SK-N-SH (cell line): ENCODE data around the gene TANK. TPM values are rescaled to one million over a fixed set of nuclear protein-coding genes. Genes with fewer than 3 reads are reported as not detected.

ENCODE experiments used
- CTCF ChIA-PET: fragments of 300-600, 350-600 bp; formaldehyde crosslinking; extraction: SDS; loops from one replicate; lab custom pipeline; 2021; lab: Yijun Ruan, JAX
- POLR2A ChIA-PET: fragments of 350-600 bp; sonication (Branson Sonifier 250); formaldehyde crosslinking; extraction: SDS; loops from one replicate; lab custom pipeline; 2020; ENCODE audit warnings: antibody characterized with exemption, inconsistent platforms; lab: Yijun Ruan, JAX
- DNase-seq: peaks from one replicate; pipeline ENCODE4 v3.0.0; 2012
- H2AFZ ChIP-seq: fragments of 200-600 bp; sonication (generic); 2 replicates; pipeline ENCODE4 v1.8.1; 2016; ENCODE audit warnings: antibody characterized with exemption, mild to moderate bottlenecking, low read depth
- H3F3A ChIP-seq: fragments of 200-600 bp; sonication (generic); replicated peaks from 2 replicates; pipeline ENCODE3; 2016; ENCODE audit warnings: antibody characterized with exemption, mild to moderate bottlenecking; ENCODE audit not compliant: insufficient read depth
- H3K27ac ChIP-seq, 2 experiments: fragments of 200-500 bp in 1 of 2; fragments of 200-600 bp in 1 of 2; sonication (Bioruptor generic) in 1 of 2; sonication (generic), shearing (Covaris generic) in 1 of 2; 2 replicates each; pipeline versions ENCODE4 v1.5.1 to v1.6.1; 2014 to 2016; ENCODE audit warnings: low read depth in 2 of 2, inconsistent platforms in 1 of 2, low read length in 1 of 2, mild to moderate bottlenecking in 1 of 2, mixed read lengths in 1 of 2
- H3K27me3 ChIP-seq: fragments of 200-600 bp; sonication (generic), shearing (Covaris generic); 2 replicates; pipeline ENCODE4 v1.6.1; 2016; ENCODE audit warnings: mixed run types; ENCODE audit not compliant: insufficient read depth
- H3K36me3 ChIP-seq, 2 experiments: fragments of 200-500 bp in 1 of 2; fragments of 200-600 bp in 1 of 2; sonication (Bioruptor generic) in 1 of 2; sonication (generic) in 1 of 2; replicated peaks in 1 of 2; 2 replicates each; pipeline versions ENCODE3 to v1.5.1; 2014 to 2016; ENCODE audit warnings: low read length in 1 of 2, mild to moderate bottlenecking in 1 of 2; ENCODE audit not compliant: insufficient read depth in 2 of 2, control insufficient read depth in 1 of 2
- H3K4me1 ChIP-seq, 2 experiments: fragments of 200-500 bp in 1 of 2; fragments of 200-600 bp in 1 of 2; sonication (Bioruptor generic) in 1 of 2; sonication (generic), shearing (Covaris generic) in 1 of 2; 2 replicates each; pipeline versions ENCODE4 v1.5.1 to v1.6.1; 2014 to 2016; ENCODE audit warnings: low read depth in 1 of 2, low read length in 1 of 2, mixed run types in 1 of 2; ENCODE audit not compliant: insufficient read depth in 2 of 2, control insufficient read depth in 1 of 2
- H3K4me2 ChIP-seq: fragments of 200-600 bp; sonication (generic), shearing (Covaris generic); 2 replicates; pipeline ENCODE4 v1.6.1; 2017; ENCODE audit warnings: mixed run types
- H3K4me3 ChIP-seq, 2 experiments: fragments of 200-500 bp in 1 of 2; fragments of 200-600 bp in 1 of 2; sonication (Bioruptor generic) in 1 of 2; sonication (generic), shearing (Covaris generic) in 1 of 2; 2 replicates each; pipeline versions ENCODE4 v1.5.1 to v1.8.1; 2014 to 2016; ENCODE audit warnings: low read depth in 2 of 2, inconsistent platforms in 1 of 2, low read length in 1 of 2, mild to moderate bottlenecking in 1 of 2, mixed read lengths in 1 of 2, moderate library complexity in 1 of 2
- H3K79me2 ChIP-seq: fragments of 200-600 bp; sonication (generic); 2 replicates; pipeline ENCODE4 v1.8.1; 2017; ENCODE audit warnings: mild to moderate bottlenecking; ENCODE audit not compliant: insufficient read depth
- H3K9ac ChIP-seq: fragments of 200-600 bp; sonication (generic); 2 replicates; pipeline ENCODE4 v1.6.1; 2017; ENCODE audit warnings: mixed run types
- H3K9me2 ChIP-seq: fragments of 200-600 bp; sonication (generic); 2 replicates; pipeline ENCODE4 v1.6.1; 2017; ENCODE audit warnings: mixed run types
- H3K9me3 ChIP-seq: fragments of 200-600 bp; sonication (generic); 2 replicates; pipeline ENCODE4 v1.6.1; 2017; ENCODE audit warnings: mixed run types, mild to moderate bottlenecking, moderate library complexity
- H4K20me1 ChIP-seq: fragments of 200-600 bp; sonication (generic); 2 replicates; pipeline ENCODE4 v1.6.1; 2017; ENCODE audit warnings: mild to moderate bottlenecking, mixed run types; ENCODE audit not compliant: insufficient read depth
- CTCF ChIP-seq: fragments of 200-600 bp; sonication (generic); IDR thresholded peaks from 2 replicates; pipeline ENCODE4 v1.6.1; 2017; ENCODE audit warnings: antibody characterized with exemption, mild to moderate bottlenecking, moderate library complexity
- ELF1 ChIP-seq: IDR thresholded peaks from 2 replicates; pipeline ENCODE4 v1.4.0; 2012
- EP300 ChIP-seq, 2 experiments: IDR thresholded peaks; 2 replicates each; pipeline versions ENCODE4 v1.4.0 to v1.6.1; 2012; ENCODE audit warnings: borderline replicate concordance in 1 of 2, low read depth in 1 of 2, low read length in 1 of 2
- EZH2phosphoT487 ChIP-seq: fragments of 200-600 bp; sonication (generic); IDR thresholded peaks from 2 replicates; pipeline ENCODE4 v1.6.1; 2017; ENCODE audit warnings: low read depth, mixed run types, mild to moderate bottlenecking, antibody characterized with exemption, moderate library complexity, borderline replicate concordance
- GATA2 ChIP-seq: sonication (generic); formaldehyde crosslinking; IDR thresholded peaks from 2 replicates; pipeline ENCODE4 v1.5.0; 2020; ENCODE audit warnings: mild to moderate bottlenecking, missing genetic modification reagents
- MAX ChIP-seq: IDR thresholded peaks from 2 replicates; pipeline ENCODE4 v1.4.0; 2012; ENCODE audit warnings: low read depth
- MXI1 ChIP-seq: IDR thresholded peaks from 2 replicates; pipeline ENCODE4 v1.6.1; 2012; ENCODE audit warnings: mild to moderate bottlenecking, low read depth, low read length, improper control_type of control experiment
- NRF1 ChIP-seq: IDR thresholded peaks from 2 replicates; pipeline ENCODE4 v1.6.1; 2012; ENCODE audit warnings: low read depth, mild to moderate bottlenecking, low read length
- RAD21 ChIP-seq: IDR thresholded peaks from 2 replicates; pipeline ENCODE4 v1.6.1; 2012; ENCODE audit warnings: mild to moderate bottlenecking, low read length
- RFX5 ChIP-seq: IDR thresholded peaks from 2 replicates; pipeline ENCODE4 v1.6.1; 2012; ENCODE audit warnings: mild to moderate bottlenecking, improper control_type of control experiment, low read length
- SIN3A ChIP-seq: IDR thresholded peaks from 2 replicates; pipeline ENCODE4 v1.6.1; 2012; ENCODE audit warnings: low read depth, mild to moderate bottlenecking, low read length, moderate library complexity, borderline replicate concordance
- TAF1 ChIP-seq: IDR thresholded peaks from 2 replicates; pipeline ENCODE4 v1.6.1; 2012; ENCODE audit warnings: low read depth, mild to moderate bottlenecking, low read length, moderate library complexity, borderline replicate concordance
- YY1 ChIP-seq: IDR thresholded peaks from 2 replicates; pipeline ENCODE4 v1.4.0; 2012; ENCODE audit warnings: low read depth, mild to moderate bottlenecking
- ZBTB33 ChIP-seq: IDR thresholded peaks from 2 replicates; pipeline ENCODE4 v1.4.0; 2012; ENCODE audit warnings: low read depth, borderline replicate concordance
- WGBS: methylation state at CpG from one replicate; pipeline ENCODE4 v1.1.6; 2017; ENCODE audit warnings: low lambda C conversion rate; 5-methylcytosine and 5-hydroxymethylcytosine counted together
- polyA plus RNA-seq, 3 experiments: library from polyadenylated mRNA; depleted of rRNA; stranded (reverse); fragments of >200 nt; gene quantifications; 2 replicates each; pipeline ENCODE4 v1.2.3, GENCODE V29; 2012

Gene TANK
- polyA plus RNA-seq, 1 of the 3 experiments (the other 2 are of a cell fraction), result 25.7 TPM

- H2AFZ ChIP-seq, result peak overlapping the region; percentile 82
- CTCF ChIA-PET, result interaction anchor here (2.0 to 4.3 kb wide), 2 partner anchors 12 to 15 kb away, joined by 17 to 37 read pairs; no protein-coding TSS in a partner anchor
- H3K9me3 ChIP-seq, result no peaks in the 10 kb centered on the region
- peak; percentile 80 for DNase-seq
- peaks cover 15 to 16% of the 10 kb centered on the region in 2 experiments for H3K36me3 ChIP-seq
- no peaks in the 10 kb centered on the region for H4K20me1 ChIP-seq
- peaks cover 18% of the 10 kb centered on the region for H3F3A ChIP-seq
- peaks cover 5 to 11% of the 10 kb centered on the region in 2 experiments; a peak in 2 of 4 replicates for H3K4me1 ChIP-seq
- no peak overlapping the region for H3K9ac ChIP-seq
- TF ChIP-seq ZBTB33, result no peak
- TF ChIP-seq CTCF, result no peak
- TF ChIP-seq MAX, result peak; percentile 63; the same call in 1 of the 2 replicates
- no peaks in the 10 kb centered on the region for H3K79me2 ChIP-seq
- POLR2A ChIA-PET, result no interaction called here
- peak overlapping the region; percentile 52 to 59 for H3K4me3 ChIP-seq
- no peaks in the 10 kb centered on the region for H3K27me3 ChIP-seq
- H3K27ac ChIP-seq, result no peak overlapping the region
- H3K4me2 ChIP-seq, result peak overlapping the region; percentile 74
- no peaks in the 10 kb centered on the region for H3K9me2 ChIP-seq
- 29% methylated on average over 35 of the region's 78 CpGs for WGBS
Observed at GRCh38 chr2:161238560-161239325, 78.5 kb downstream of the TANK start.

- Histone ChIP-seq H4K20me1 (no peaks in the 10 kb centered on the region), H3K4me2 (no peak overlapping the region), H3K27ac (no peak overlapping the region), H3K27me3 (no peaks in the 10 kb centered on the region), H3F3A (peaks cover 18% of the 10 kb centered on the region), H3K9me3 (no peaks in the 10 kb centered on the region), H3K79me2 (no peaks in the 10 kb centered on the region), H2AFZ (no peak overlapping the region), H3K9me2 (no peaks in the 10 kb centered on the region), H3K4me3 (peak overlapping the region in 1 of 2 experiments; percentile 52; a peak in 1 of 4 replicates), H3K4me1 (peaks cover 0 to 11% of the 10 kb centered on the region in 2 experiments; a peak in 1 of 4 replicates), H3K36me3 (peaks cover 13 to 15% of the 10 kb centered on the region in 2 experiments), H3K9ac (no peak overlapping the region)
- POLR2A ChIA-PET, result no interaction called here
- DNase-seq, result no peak
- CTCF ChIA-PET, result interaction anchor here (1.2 to 4.3 kb wide), 5 partner anchors 9 to 34 kb away, joined by 3 to 37 read pairs (median 6); no protein-coding TSS in a partner anchor
- 96% methylated on average over 16 of the region's 47 CpGs for WGBS
- TF ChIP-seq TAF1 (no peak), SIN3A (no peak), YY1 (no peak), ZBTB33 (no peak), ELF1 (no peak), EZH2phosphoT487 (no peak), NRF1 (no peak), RFX5 (no peak), MXI1 (no peak), CTCF (no peak), EP300 (IDR thresholded peaks at IDR 0.05; ENCODE audit: borderline replicate concordance in 1 of 2, low read depth in 1 of 2, low read length in 1 of 2) (no peak), GATA2 (no peak), RAD21 (no peak)
Observed at GRCh38 chr2:161239326-161240109, 79.3 kb downstream of the TANK start.
